B cell (primary cell): ENCODE data around the gene RNF148. TPM values are rescaled to one million over a fixed set of nuclear protein-coding genes. Genes with fewer than 3 reads are reported as not detected.

Experiments used
- ATAC-seq: fragments of 200-7000 bp; cut with Tn5 transposase; one replicate; pipeline ENCODE4 v1.10.0; 2021; ENCODE audit warnings: low read depth, mild to moderate bottlenecking, moderate number of reproducible peaks, moderate library complexity
- CTCF ChIA-PET: fragments of 350-600 bp; sonication (Branson Sonifier 250); formaldehyde crosslinking; loops from one replicate; lab custom pipeline; 2021; ENCODE audit warnings: antibody characterized with exemption, inconsistent platforms; lab: Charles Lee
- POLR2A ChIA-PET: fragments of 350-600 bp; sonication (Branson Sonifier 250); formaldehyde crosslinking; loops from one replicate; lab custom pipeline; 2021; ENCODE audit warnings: antibody characterized with exemption; lab: Charles Lee
- DNase-seq: peaks from one replicate; pipeline ENCODE4 v3.0.0; 2013
- H2AFZ ChIP-seq: 2 replicates; pipeline ENCODE4 v1.6.1; 2012; ENCODE audit warnings: mild to moderate bottlenecking, low read depth, low read length; ENCODE audit not compliant: insufficient read depth, poor library complexity, severe bottlenecking
- H3K27ac ChIP-seq, 2 donors: 1 replicate in 1 of 2; 2 replicates in 1 of 2; pipeline ENCODE4 v1.5.1; 2012 to 2013; ENCODE audit warnings: low read length in 2 of 2, mild to moderate bottlenecking in 2 of 2, moderate library complexity in 1 of 2
- H3K27me3 ChIP-seq, 4 experiments: fragments of 200-600 bp in 1 of 4; sonication (generic) in 1 of 4; replicated peaks in 1 of 4; 1 replicate in 2 of 4; 2 replicates in 2 of 4; pipeline versions ENCODE4 v1.6.1 to v1.7.0; 2013 to 2016; ENCODE audit warnings: low read length in 3 of 4, mild to moderate bottlenecking in 2 of 4, mixed read lengths in 1 of 4, moderate library complexity in 1 of 4; ENCODE audit not compliant: insufficient read depth in 4 of 4, control insufficient read depth in 3 of 4; ENCODE audit errors: control extremely low read depth in 1 of 4
- H3K36me3 ChIP-seq, 2 experiments: replicated peaks in 1 of 2; 1 replicate in 1 of 2; 2 replicates in 1 of 2; pipeline versions ENCODE4 v1.6.1 to v1.7.1; 2013; ENCODE audit warnings: low read length in 1 of 2; ENCODE audit not compliant: insufficient read depth in 2 of 2, control insufficient read depth in 1 of 2; ENCODE audit errors: control extremely low read depth in 1 of 2, extremely low read depth in 1 of 2
- H3K4me1 ChIP-seq, 2 donors: fragments of 200-600 bp in 1 of 2; sonication (generic) in 1 of 2; 1 replicate in 1 of 2; 2 replicates in 1 of 2; pipeline versions ENCODE4 v1.5.1 to v1.6.1; 2013 to 2017; ENCODE audit warnings: low read length in 2 of 2; ENCODE audit not compliant: control insufficient read depth in 2 of 2, insufficient read depth in 2 of 2
- H3K4me2 ChIP-seq: replicated peaks from 2 replicates; pipeline ENCODE3; 2012; ENCODE audit warnings: mild to moderate bottlenecking, low read depth, low read length; ENCODE audit not compliant: poor library complexity, severe bottlenecking
- H3K4me3 ChIP-seq, 5 experiments: fragments of 200-600 bp in 1 of 5; sonication (generic) in 1 of 5; 1 replicate in 3 of 5; 2 replicates in 2 of 5; pipeline versions ENCODE4 v1.5.1 to v1.7.0; 2011 to 2016; ENCODE audit warnings: low read length in 4 of 5, mild to moderate bottlenecking in 4 of 5, low read depth in 2 of 5, control low read depth in 1 of 5, moderate library complexity in 1 of 5; ENCODE audit not compliant: insufficient read depth in 1 of 5; ENCODE audit errors: control extremely low read depth in 1 of 5, extremely low read depth in 1 of 5
- H3K79me2 ChIP-seq: fragments of 200-600 bp; sonication (generic); one replicate; pipeline ENCODE4 v1.6.0; 2016; ENCODE audit warnings: low read length; ENCODE audit not compliant: control insufficient read depth, insufficient read depth
- H3K9ac ChIP-seq: fragments of 200-600 bp; sonication (generic); 2 replicates; pipeline ENCODE4 v1.6.1; 2017; ENCODE audit warnings: mild to moderate bottlenecking, low read length, moderate library complexity
- H3K9me3 ChIP-seq, 3 donors: one replicate each; pipeline versions ENCODE4 v1.6.1 to v1.7.1; 2013; ENCODE audit warnings: low read length in 2 of 3; ENCODE audit not compliant: control insufficient read depth in 2 of 3, insufficient read depth in 1 of 3; ENCODE audit errors: control extremely low read depth in 1 of 3
- H4K20me1 ChIP-seq: 2 replicates; pipeline ENCODE4 v1.6.0; 2012; ENCODE audit warnings: mild to moderate bottlenecking, low read length; ENCODE audit not compliant: insufficient read depth, control insufficient read depth, poor library complexity, severe bottlenecking
- H3K27ac Mint-ChIP-seq: one replicate; pipeline ENCODE4 v1.8.0; 2021; ENCODE audit warnings: mixed read lengths
- H3K27me3 Mint-ChIP-seq: one replicate; pipeline ENCODE4 v1.8.0; 2021; ENCODE audit warnings: mixed read lengths
- H3K4me1 Mint-ChIP-seq: one replicate; pipeline ENCODE4 v1.8.0; 2021; ENCODE audit warnings: mixed read lengths
- H3K4me3 Mint-ChIP-seq: one replicate; pipeline ENCODE4 v1.8.0; 2021; ENCODE audit warnings: mixed read lengths
- H3K9me3 Mint-ChIP-seq: one replicate; pipeline ENCODE4 v1.8.0; 2022; ENCODE audit warnings: mixed read lengths; ENCODE audit not compliant: insufficient read depth
- EZH2 ChIP-seq: IDR thresholded peaks from 2 replicates; pipeline ENCODE4 v1.6.1; 2012; ENCODE audit warnings: borderline replicate concordance, low read depth, mild to moderate bottlenecking, moderate library complexity, low read length; ENCODE audit not compliant: insufficient read depth, poor library complexity, severe bottlenecking
- WGBS: methylation state at CpG from one replicate; pipeline ENCODE4 v1.1.5; 2013; ENCODE audit warnings: missing lambda C conversion rate; ENCODE audit not compliant: insufficient coverage; 5-methylcytosine and 5-hydroxymethylcytosine counted together
- intact Hi-C: fragments of 100-400 bp; cut with micrococcal nuclease; formaldehyde crosslinking; loops from one replicate; pipeline ENCODE4 v1.10.0; 2022
- polyA minus RNA-seq: library from RNA; depleted of rRNA, polyadenylated mRNA; stranded (reverse); fragments of >200 nt; gene quantifications from 2 replicates; pipeline ENCODE4 v1.2.3, GENCODE V29; 2012
- polyA plus RNA-seq: library from polyadenylated mRNA; depleted of rRNA; stranded (reverse); fragments of >200 nt; gene quantifications from 2 replicates; pipeline ENCODE4 v1.2.3, GENCODE V29; 2012
- total RNA-seq, 2 donors: library from RNA; stranded (reverse); fragments of 120-200 nt in 1 of 2; gene quantifications; 1 replicate in 1 of 2; 2 replicates in 1 of 2; pipeline versions ENCODE4 v1.2.3 to v1.2.4, GENCODE V29; 2013 to 2022
- TF ChIP-seq, protein P1 (sequence below): fragments of 200-600 bp; IDR thresholded peaks from one replicate; pipeline ENCODE4 v1.8.0; 2022; ENCODE audit warnings: antibody characterized with exemption, mild to moderate bottlenecking

The RNF148 gene, protein sequence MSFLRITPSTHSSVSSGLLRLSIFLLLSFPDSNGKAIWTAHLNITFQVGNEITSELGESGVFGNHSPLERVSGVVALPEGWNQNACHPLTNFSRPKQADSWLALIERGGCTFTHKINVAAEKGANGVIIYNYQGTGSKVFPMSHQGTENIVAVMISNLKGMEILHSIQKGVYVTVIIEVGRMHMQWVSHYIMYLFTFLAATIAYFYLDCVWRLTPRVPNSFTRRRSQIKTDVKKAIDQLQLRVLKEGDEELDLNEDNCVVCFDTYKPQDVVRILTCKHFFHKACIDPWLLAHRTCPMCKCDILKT
- total RNA-seq (not detected in 2 replicates), polyA plus RNA-seq (not detected in 2 replicates), polyA minus RNA-seq (not detected in 2 replicates)
- not detected for total RNA-seq (2013)

DNA sequence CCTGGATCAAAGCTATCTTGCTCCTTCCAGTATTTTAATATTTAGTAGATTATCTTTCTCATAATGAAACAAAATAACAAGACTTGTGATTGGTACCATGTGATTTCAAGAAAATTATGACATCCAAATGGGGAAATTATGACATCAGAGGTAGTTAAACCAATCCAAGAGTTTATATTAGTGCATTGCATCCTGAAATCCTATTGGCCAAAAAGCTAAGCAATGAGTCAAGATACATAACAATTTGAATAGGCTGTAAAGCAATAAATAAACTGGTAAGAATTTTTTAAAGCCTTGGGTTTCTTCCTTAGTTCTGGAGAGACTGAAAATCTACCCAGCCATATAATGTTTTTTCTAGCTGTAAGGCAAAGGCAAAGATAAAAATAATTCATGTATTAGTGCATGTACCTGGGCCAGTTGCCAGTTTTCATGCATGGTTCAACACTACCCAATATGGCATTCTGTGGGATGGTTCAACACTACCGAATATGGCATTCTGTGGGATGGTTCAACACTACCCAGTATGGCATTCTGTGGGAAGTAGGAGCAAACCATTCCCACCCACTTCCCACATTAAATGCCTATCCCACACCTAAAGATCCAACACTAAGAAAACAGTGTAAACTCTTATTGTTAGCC lies at the start of gene RNF148:
TSS of gene RNF148 (minus strand) at position 51 of the 639 bp plus-strand sequence. CDS start 172 bp downstream, outside the sequence.
- Histone ChIP-seq H3K4me1 (no peaks in the 10 kb centered on the region), H3K9ac (no peak within 1 kb of the TSS), H3K4me2 (no peak within 1 kb of the TSS), H2AFZ (no peak within 1 kb of the TSS), H3K4me3 (no peak within 1 kb of the TSS), H3K27ac (no peak within 1 kb of the TSS), H3K9me3 (peaks cover 0 to 3% (median 0%) of the 10 kb centered on the region in 3 donors), H3K79me2 (no peaks in the 10 kb centered on the region), H4K20me1 (no peaks in the 10 kb centered on the region), H3K27me3 (no peaks in the 10 kb centered on the region), H3K36me3 (no peaks in the 10 kb centered on the region)
- Mint-ChIP-seq H3K4me3 (no peak within 1 kb of the TSS), H3K9me3 (peaks cover 4% of the 10 kb centered on the region), H3K27me3 (no peaks in the 10 kb centered on the region), H3K27ac (no peak within 1 kb of the TSS), H3K4me1 (no peaks in the 10 kb centered on the region)
- ChIA-PET CTCF (no interaction called here), POLR2A (no interaction called here)
- intact Hi-C loops = no loop called here
- no CpG with 5 or more reads among the region's 1 CpG for WGBS
- DNase-seq (no peak), ATAC-seq (no peak)
- TF ChIP-seq, protein P1, sequence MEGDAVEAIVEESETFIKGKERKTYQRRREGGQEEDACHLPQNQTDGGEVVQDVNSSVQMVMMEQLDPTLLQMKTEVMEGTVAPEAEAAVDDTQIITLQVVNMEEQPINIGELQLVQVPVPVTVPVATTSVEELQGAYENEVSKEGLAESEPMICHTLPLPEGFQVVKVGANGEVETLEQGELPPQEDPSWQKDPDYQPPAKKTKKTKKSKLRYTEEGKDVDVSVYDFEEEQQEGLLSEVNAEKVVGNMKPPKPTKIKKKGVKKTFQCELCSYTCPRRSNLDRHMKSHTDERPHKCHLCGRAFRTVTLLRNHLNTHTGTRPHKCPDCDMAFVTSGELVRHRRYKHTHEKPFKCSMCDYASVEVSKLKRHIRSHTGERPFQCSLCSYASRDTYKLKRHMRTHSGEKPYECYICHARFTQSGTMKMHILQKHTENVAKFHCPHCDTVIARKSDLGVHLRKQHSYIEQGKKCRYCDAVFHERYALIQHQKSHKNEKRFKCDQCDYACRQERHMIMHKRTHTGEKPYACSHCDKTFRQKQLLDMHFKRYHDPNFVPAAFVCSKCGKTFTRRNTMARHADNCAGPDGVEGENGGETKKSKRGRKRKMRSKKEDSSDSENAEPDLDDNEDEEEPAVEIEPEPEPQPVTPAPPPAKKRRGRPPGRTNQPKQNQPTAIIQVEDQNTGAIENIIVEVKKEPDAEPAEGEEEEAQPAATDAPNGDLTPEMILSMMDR = no peak
- TF ChIP-seq EZH2 = no peak

DNA sequence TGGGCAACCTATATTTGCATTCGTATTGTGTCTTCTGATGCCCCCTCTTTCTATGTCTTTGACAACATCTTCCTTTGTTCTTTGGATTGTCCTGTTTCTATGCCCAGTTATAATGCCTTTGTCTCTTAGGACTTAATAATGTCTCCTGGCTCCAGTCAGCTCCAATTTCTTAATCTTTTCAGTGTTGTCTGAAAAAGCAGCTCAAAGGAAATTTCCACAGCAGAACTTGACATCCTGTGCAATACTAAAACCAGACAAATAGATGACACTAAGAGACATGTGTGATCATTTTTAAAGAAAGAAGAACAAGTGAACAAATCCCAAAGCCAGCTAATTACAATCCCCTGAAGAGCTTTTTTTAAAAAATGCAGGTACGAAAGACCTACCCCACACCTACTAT lies 47.7 kb upstream of the RNF148 start:
- Histone ChIP-seq H3K4me3 (no peak overlapping the region), H3K27me3 (no peaks in the 10 kb centered on the region), H3K4me2 (no peak overlapping the region), H3K4me1 (no peaks in the 10 kb centered on the region), H3K27ac (no peak overlapping the region), H3K36me3 (no peaks in the 10 kb centered on the region), H4K20me1 (no peaks in the 10 kb centered on the region), H3K9me3 (no peaks in the 10 kb centered on the region), H3K79me2 (no peaks in the 10 kb centered on the region), H2AFZ (no peak overlapping the region), H3K9ac (no peak overlapping the region)
- H3K27ac Mint-ChIP-seq = no peak overlapping the region
- H3K4me1 Mint-ChIP-seq = no peaks in the 10 kb centered on the region
- WGBS = 83% methylated on average over 1 of the region's 2 CpGs
- ChIA-PET POLR2A (no interaction called here), CTCF (no interaction called here)
- no peak for TF ChIP-seq EZH2
- TF ChIP-seq, protein P1 = no peak
- no peak for ATAC-seq
- H3K9me3 Mint-ChIP-seq = no peaks in the 10 kb centered on the region
- no peak for DNase-seq
- no peaks in the 10 kb centered on the region for H3K27me3 Mint-ChIP-seq
- H3K4me3 Mint-ChIP-seq = no peak overlapping the region
- intact Hi-C loops = no loop called here
